Activated T-cell treated with anti-CD3 and anti-CD28 coated beads for 1 hour (primary cell): ENCODE measurements around the gene HSPE1.
A peak's percentile ranks its signal among the peaks of the same experiment; 100 is the strongest.
"Not testable (repeated sequence)": the region's sequence is repeated elsewhere in the genome, so short reads cannot be mapped to it uniquely, and the experiment has no call there.

Experiments
- DNase-seq: peaks from one replicate; pipeline ENCODE4 v3.0.0-alpha.2; 2020; ENCODE audit warnings: low read depth

The HSPE1 gene

DNA sequence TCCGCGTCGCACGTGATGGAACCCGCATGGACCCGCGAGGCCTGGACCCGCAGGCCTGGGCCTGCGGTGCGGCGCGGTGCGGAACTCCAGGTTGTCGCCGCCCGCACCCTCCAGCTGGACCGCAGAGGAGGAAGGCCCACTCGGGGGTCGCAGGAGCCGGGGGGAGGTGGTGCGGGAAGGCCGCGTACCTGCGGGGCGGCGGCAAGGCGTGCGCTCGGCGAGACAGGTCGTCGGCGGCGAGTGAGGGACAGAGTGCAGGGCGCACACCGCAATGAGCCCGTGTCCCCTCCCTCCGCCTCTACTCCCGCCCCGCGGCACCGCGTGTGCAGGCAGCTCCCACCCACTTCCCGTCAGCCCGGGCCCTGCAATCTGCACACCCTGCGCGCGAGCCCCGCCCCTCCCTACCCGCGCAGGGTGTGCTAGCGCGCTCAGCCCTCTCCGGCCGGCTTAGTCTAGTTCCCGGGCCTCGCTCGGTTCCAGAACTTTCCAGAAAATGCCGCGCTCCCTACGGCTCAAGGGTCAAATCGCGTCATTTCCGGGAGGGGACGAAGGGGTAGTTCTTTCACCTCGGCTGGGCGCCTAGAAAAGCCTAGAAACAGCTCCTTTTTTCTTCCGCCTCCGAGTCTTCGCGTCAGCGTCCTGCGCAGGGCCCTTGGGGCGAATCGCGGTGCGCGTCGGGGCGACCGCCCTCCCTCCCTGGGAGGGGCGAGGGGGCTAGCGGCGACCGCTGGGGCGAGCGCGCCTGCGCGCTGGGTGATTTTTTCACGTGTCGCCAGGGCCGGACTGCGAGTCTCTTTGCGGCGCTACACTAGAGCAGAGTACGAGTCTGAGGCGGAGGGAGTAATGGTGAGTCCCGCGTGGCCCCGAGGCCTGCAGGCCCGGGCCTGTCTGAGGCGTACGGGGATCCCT lies at the start of gene HSPE1, which contains the start of gene HSPD1:
Gene HSPE1 (plus strand): TSS at position 786 of the 909 bp plus-strand sequence. CDS start 58 bp downstream, at position 844.
Gene HSPD1 (minus strand): TSS at position 247 of the 909 bp plus-strand sequence. CDS start 992 bp downstream, outside the sequence.
- peak; percentile 93 for DNase-seq

- DNase-seq, result no peak
Observed at GRCh38 chr2:197450465-197450864, 49.7 kb upstream of the HSPE1 start.

DNA sequence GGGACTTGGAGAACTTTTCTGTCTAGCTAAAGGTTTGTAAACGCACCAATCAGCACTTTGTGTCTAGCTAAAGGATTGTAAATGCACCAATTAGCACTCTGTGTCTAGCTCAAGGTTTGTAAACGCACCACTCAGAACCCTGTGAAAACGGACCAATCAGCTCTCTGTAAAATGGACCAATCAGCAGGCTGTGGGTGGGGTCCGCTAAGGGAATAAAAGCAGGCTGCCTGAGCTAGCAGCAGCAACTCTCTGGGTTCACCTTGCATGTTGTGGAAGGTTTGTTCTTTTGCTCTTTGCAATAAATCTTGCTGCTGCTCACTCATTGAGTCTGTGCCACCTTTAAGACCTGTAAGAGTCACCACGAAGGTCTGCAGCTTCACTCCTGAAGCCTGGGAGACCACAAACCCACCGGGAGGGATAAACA lies 49.2 kb upstream of the HSPE1 start:
- DNase-seq, result not testable (repeated sequence)

DNA sequence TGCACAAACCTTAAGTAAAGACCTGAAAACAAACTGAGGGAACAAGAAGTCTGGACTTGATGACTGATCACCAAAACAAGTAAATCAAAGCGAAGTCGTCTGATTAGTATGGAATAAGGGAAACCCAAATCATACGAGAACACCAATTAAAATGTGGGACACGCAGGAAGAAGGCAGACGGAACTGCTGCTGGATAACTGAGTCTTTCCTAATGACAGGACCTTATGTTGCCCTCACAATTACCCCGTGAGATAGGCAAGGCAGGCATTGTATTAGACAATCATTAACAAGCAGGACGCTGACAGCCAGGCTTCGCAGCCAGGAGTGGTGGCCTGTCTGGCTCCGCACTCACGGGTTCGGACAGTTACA lies 47.4 kb upstream of the HSPE1 start:
- DNase-seq, result no peak

DNA sequence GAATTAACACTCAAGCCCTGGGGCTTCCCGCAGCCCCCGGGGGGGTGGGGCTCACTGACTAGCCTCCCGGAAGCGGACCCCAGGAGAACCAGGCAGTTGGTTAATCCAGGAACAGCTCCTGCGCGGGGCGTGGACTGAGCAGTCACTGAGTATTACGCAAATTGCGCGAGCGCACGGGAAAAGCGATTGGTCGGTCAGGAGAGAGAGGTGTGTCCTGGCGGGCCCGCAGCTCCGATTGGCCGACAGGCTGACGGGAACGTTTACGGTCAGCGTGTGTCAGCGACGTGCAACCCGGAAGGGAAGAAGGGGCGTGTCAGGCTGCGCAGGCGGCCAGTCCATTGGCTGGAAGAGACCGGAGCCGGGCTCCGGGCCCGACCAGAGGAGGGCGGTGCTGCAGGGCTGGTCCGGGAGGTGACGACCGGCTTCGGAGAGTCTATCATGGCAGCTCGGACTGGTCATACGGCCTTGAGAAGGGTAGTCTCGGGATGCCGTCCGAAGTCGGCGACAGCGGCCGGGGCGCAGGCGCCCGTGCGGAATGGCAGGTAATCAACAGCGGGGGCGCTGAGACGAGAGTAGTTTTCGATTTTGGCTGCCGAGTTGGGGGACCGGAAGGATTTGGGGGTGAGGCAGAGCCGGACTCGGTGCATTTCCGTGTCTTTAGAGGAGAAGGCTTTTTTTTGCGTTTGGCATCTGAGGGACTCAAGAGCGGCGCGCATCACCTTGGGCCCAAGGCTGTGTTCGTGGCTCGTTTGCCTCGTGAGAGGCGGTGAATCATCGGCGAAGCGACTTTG lies 46.9 kb upstream of the HSPE1 start, which contains the start of gene COQ10B:
Gene COQ10B (plus strand): TSS at position 430 of the 791 bp plus-strand sequence. CDS start 9 bp downstream, at position 439.
- DNase-seq, result peak; percentile 94

DNA sequence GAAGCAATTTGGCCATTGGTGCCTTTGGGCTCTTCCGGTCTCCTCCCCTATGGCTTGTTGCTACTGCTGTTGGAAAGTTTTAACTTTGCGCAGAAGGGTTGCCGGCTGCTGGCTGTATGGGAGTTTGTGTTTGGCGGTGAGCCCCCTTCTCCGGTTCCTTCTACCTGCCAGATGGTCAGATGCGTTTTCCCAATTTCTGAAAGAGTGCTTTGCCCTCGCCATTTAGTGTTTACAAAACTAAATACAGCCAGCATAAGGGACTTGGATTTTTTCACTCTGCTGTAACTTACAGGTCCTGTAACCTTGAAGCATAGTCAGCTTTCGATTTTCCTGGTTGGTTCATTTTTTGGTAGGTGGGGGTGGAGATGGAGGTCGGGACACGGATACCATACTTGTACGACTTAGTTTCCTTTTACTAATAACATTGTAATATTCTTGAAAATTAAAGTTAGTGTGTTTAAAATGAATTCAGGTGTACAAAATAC lies 46.2 kb upstream of the HSPE1 start:
- DNase-seq, result no peak

DNA sequence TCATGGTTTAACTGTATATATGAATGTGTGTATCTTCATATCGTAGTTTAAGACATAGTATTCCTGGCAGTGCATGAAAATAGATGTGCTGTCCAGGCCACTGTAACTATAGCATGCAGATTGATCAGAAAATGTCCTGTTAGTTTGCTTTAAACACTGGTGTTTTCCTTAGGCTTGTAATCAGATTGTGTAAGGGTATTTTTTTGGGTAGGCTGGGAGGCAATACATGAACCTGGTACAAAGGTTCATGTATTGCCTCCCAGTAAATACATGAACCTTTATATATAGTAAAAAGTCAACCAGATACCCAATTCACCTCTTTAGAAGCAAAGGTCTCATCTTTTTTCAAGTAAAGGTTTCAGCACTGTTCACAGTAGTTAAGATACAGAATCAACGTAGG lies 45.3 kb upstream of the HSPE1 start:
- DNase-seq, result no peak

DNA sequence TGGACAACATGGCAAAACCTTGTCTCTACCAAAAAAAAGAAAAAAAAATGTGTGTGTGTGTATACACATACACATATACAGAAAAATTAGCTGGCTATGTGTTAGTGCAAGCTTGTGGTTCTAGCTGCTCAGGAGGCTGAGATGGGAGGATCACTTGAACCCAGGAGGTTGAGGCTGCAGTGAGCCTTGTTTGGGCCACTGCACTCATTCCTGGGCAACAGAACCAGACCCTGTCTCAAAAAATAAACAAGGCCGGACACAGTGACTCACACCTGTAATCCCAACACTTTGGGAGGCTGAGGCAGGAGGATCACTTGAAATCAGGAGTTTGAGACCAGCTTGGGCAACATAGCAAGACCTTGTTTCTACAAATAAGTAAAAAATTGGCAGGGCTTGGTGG lies 44.8 kb upstream of the HSPE1 start:
- DNase-seq, result no peak

- no peak for DNase-seq
Observed at GRCh38 chr2:197460649-197461048, 39.5 kb upstream of the HSPE1 start.

- no peak for DNase-seq
Observed at GRCh38 chr2:197461057-197461456, 39.1 kb upstream of the HSPE1 start.

- DNase-seq, result no peak
Observed at GRCh38 chr2:197464175-197464574, 36.0 kb upstream of the HSPE1 start.

- DNase-seq, result no peak
Observed at GRCh38 chr2:197472166-197472565, 28.0 kb upstream of the HSPE1 start.

DNA sequence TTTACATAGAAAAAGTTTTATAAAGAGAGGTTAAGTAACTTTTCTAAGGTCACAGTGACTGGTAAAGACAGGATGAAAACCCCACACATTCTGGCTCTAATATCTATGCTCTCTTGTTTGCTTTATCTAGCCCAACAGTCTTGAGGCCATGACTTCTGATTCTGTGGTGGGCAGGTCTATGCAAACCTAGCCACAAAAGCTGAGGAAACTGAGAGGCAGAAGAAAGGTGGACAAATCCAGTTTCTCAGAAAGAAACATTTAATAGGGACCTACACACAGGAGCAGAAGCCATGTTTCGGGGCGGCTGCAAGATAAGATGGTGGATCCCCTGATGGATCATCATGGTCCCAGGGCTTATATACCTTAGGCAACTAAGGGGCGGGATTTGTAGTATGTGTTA lies 22.4 kb upstream of the HSPE1 start:
- no peak for DNase-seq

- no peak for DNase-seq
Observed at GRCh38 chr2:197480165-197481036, 19.8 kb upstream of the HSPE1 start.

- DNase-seq, result not testable (repeated sequence)
Observed at GRCh38 chr2:197484248-197484647, 15.9 kb upstream of the HSPE1 start.

DNA sequence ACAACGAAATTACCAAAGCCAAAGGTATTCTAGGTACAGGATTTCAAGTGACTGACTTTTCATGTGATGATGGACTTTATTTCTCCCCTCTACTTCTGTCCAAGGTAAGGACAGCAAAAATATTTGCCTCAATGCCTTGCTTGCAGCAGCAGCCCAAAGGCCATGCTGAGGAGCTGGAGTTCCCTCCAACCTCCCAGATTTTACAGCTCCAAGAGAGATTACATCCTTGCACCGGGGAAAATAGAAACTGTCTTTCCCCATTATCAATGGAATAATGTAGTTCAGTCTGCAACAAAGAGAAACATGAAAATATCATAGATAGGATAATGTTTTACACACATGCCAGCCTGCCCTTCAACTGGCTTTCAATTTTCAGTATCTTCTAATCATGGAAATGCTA lies 14.0 kb upstream of the HSPE1 start:
- no peak for DNase-seq

DNA sequence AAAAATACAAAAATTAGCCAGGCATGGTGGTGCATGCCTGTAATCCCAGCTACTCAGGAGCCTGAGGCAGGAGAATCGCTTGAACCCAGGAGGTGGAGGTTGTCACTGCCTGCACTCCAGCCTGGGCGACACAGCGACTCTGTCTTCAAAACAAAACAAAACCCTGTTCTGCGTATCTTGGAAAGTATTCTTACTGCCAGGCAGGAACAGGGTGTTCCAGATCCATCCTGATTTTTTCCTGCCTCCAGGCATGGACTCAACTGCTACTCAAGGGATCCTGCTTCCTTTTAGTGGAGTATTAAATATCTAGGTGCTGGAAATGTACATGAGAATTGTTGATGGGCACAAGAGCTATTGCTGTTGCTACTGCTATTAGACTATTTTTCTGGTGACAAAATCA lies 12.8 kb upstream of the HSPE1 start:
- no peak for DNase-seq

DNA sequence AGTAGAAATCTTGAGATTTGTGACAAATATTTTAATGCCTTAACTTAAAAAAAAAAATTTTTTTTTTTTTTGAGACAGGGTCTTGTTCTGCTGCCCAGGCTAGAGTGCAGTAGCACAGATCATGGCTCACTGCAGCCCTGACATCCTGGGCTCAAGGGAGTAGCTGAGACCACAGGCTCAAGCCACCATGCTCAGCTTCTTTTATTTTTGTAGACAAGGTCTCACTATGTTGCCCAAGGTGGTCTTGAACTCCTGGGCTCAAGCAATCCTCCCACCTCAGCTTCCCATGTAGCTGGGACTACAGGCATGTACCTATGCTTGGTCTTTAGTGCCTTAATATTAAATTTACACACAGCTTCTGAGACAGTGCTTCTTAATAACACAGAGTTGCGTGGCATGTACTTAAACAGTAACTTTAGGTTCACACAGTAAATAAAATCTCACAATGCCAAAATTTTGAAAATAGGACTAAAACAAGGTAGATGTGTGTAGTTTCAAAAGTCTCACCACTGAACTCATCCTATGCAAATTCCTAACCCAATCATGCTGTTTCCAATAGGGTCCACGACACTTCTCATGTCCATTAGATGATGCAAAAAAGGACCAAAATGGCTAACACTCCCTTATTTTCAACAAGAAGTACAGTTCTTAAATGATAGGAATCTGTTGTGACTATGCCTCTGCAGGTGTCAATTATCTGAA lies 4.6 kb upstream of the HSPE1 start:
- no peak for DNase-seq

GRCh38 chr2:197496695-197497094 lies 3.5 kb upstream of the HSPE1 start:
- DNase-seq, result no peak

DNA sequence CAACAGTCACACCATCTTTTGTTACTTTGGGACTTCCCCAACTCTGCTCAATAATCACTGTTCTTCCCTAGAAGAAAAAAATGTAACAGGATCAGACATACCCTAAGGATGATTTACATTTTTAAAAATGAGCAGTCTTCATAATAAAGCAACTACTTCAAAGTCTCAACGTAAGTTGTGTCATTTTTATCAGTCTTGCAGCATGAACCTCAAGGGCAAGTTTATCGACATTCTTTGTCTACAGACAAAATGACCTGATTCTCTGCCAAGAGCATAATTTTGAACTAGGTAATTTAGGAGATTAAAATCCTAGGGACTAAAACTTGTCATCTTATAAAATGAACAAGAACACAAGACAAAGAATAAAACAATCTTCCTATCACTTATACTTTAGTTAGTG lies 2.9 kb upstream of the HSPE1 start:
- no peak for DNase-seq
